Mammary epithelial cell (primary cell): ENCODE data around the gene TKTL1.

Source experiments
- EZH2 ChIP-seq: IDR thresholded peaks from 2 replicates; pipeline ENCODE4 v1.6.1; 2012; ENCODE audit warnings: low read length, inconsistent platforms, borderline replicate concordance
- TF ChIP-seq, protein P1 (sequence below), 2 donors: IDR thresholded peaks in 1 of 2; conservative IDR thresholded peaks in 1 of 2; 2 replicates each; pipeline ENCODE4 v1.5.1; 2011 to 2012; ENCODE audit warnings: inconsistent platforms in 2 of 2, low read length in 2 of 2, mild to moderate bottlenecking in 2 of 2, control low read depth in 1 of 2, low read depth in 1 of 2; ENCODE audit not compliant: insufficient read depth in 1 of 2; ENCODE audit errors: extremely low read depth in 1 of 2

DNA sequence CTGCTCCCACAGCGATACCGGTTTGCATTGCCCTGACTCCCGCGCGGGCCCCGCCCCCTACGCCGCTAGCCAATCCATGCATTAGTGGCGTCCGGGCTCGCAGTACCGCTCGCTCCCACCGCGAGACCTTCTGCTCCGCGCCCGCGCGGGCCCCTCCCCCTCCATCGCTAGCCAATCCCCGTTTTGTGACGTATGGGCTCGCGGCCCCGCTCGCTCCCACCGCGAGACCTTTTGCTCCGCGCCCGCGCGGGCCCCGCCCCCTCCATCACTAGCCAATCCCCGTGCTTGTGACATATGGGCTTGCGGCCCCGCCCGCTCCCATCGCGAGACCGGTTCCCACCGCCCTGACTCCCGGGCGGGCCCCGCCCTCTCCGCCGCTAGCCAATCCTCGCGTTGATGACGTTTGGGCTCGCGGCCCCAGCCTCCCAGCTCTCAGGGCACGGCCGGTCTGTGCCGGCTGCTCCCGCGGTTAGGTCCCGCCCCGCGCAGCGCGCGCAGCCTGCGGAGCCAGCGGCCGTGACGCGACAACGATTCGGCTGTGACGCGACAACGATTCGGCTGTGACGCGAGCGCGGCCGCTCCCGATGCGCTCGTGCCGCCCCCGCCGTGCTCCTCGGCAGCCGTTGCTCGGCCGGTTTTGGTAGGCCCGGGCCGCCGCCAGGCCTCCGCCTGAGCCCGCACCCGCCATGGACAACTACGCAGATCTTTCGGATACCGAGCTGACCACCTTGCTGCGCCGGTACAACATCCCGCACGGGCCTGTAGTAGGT is 83.4 kb downstream of the TKTL1 start, which contains the start of gene EMD:
- TF ChIP-seq, protein P1, sequence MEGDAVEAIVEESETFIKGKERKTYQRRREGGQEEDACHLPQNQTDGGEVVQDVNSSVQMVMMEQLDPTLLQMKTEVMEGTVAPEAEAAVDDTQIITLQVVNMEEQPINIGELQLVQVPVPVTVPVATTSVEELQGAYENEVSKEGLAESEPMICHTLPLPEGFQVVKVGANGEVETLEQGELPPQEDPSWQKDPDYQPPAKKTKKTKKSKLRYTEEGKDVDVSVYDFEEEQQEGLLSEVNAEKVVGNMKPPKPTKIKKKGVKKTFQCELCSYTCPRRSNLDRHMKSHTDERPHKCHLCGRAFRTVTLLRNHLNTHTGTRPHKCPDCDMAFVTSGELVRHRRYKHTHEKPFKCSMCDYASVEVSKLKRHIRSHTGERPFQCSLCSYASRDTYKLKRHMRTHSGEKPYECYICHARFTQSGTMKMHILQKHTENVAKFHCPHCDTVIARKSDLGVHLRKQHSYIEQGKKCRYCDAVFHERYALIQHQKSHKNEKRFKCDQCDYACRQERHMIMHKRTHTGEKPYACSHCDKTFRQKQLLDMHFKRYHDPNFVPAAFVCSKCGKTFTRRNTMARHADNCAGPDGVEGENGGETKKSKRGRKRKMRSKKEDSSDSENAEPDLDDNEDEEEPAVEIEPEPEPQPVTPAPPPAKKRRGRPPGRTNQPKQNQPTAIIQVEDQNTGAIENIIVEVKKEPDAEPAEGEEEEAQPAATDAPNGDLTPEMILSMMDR (conservative IDR thresholded peaks at IDR 0.05 in 1 of 2, IDR thresholded peaks at IDR 0.05 in 1 of 2; ENCODE audit: extremely low read depth in 1 of 2, insufficient read depth in 1 of 2, low read depth in 1 of 2, low read length in 2 of 2), result no peak
- no peak for TF ChIP-seq EZH2
